H9 (cell line): Measurements from ENCODE around the gene PCDHGB7. TPM values are rescaled to one million over a fixed set of nuclear protein-coding genes. Genes with fewer than 3 reads are reported as not detected.

Experiments used
- DNase-seq: peaks from one replicate; pipeline ENCODE4 v3.0.0-alpha.2; 2017
- H2AFZ ChIP-seq: one replicate; pipeline ENCODE4 v1.6.1; 2013; ENCODE audit warnings: mild to moderate bottlenecking, low read length, control low read depth, moderate library complexity
- H2AK5ac ChIP-seq: 2 replicates; pipeline ENCODE4 v1.6.1; 2013; ENCODE audit warnings: low read length, control low read depth, mixed read lengths; ENCODE audit not compliant: insufficient read length
- H2BK120ac ChIP-seq: one replicate; pipeline ENCODE4 v1.6.1; 2013; ENCODE audit warnings: low read depth, mild to moderate bottlenecking, low read length, control low read depth, inconsistent platforms; ENCODE audit not compliant: poor library complexity, severe bottlenecking
- H2BK12ac ChIP-seq: 2 replicates; pipeline ENCODE4 v1.6.1; 2013; ENCODE audit warnings: low read length, control low read depth, mixed read lengths, low read depth; ENCODE audit not compliant: insufficient read length
- H2BK15ac ChIP-seq: 2 replicates; pipeline ENCODE4 v1.6.1; 2013; ENCODE audit warnings: low read depth, low read length, control low read depth
- H2BK20ac ChIP-seq: one replicate; pipeline ENCODE4 v1.6.1; 2013; ENCODE audit warnings: low read depth, mild to moderate bottlenecking, low read length, control low read depth, inconsistent platforms; ENCODE audit not compliant: poor library complexity, severe bottlenecking
- H2BK5ac ChIP-seq: 2 replicates; pipeline ENCODE4 v1.6.1; 2013; ENCODE audit warnings: low read length, control low read depth, mixed read lengths; ENCODE audit not compliant: insufficient read length
- H3K14ac ChIP-seq: 2 replicates; pipeline ENCODE4 v1.6.1; 2013; ENCODE audit warnings: low read length, control low read depth; ENCODE audit not compliant: insufficient read depth
- H3K18ac ChIP-seq: 2 replicates; pipeline ENCODE4 v1.6.1; 2013; ENCODE audit warnings: low read depth, mild to moderate bottlenecking, mixed read lengths, low read length, control low read depth; ENCODE audit not compliant: insufficient read length
- H3K23ac ChIP-seq: 2 replicates; pipeline ENCODE4 v1.6.1; 2013; ENCODE audit warnings: low read length, control low read depth, mixed read lengths, low read depth; ENCODE audit not compliant: insufficient read length
- H3K23me2 ChIP-seq: 2 replicates; pipeline ENCODE4 v1.6.1; 2013; ENCODE audit warnings: low read depth, mild to moderate bottlenecking, mixed read lengths, low read length, control low read depth; ENCODE audit not compliant: insufficient read length, poor library complexity, severe bottlenecking
- H3K27ac ChIP-seq: 2 replicates; pipeline ENCODE4 v1.5.1; 2013; ENCODE audit warnings: low read length, control low read depth, mixed read lengths, low read depth; ENCODE audit not compliant: insufficient read length
- H3K27me3 ChIP-seq: 2 replicates; pipeline ENCODE4 v1.6.1; 2013; ENCODE audit warnings: low read length, control low read depth, inconsistent platforms; ENCODE audit not compliant: insufficient read depth
- H3K4ac ChIP-seq: 2 replicates; pipeline ENCODE4 v1.6.1; 2013; ENCODE audit warnings: low read depth, mild to moderate bottlenecking, control low read depth, inconsistent platforms, low read length, moderate library complexity
- H3K4me1 ChIP-seq: 2 replicates; pipeline ENCODE4 v1.6.1; 2013; ENCODE audit warnings: low read length, control low read depth, inconsistent platforms; ENCODE audit not compliant: insufficient read depth
- H3K4me2 ChIP-seq: 2 replicates; pipeline ENCODE4 v1.6.1; 2013; ENCODE audit warnings: low read length, control low read depth, mixed read lengths; ENCODE audit not compliant: insufficient read length, insufficient read depth
- H3K56ac ChIP-seq: 2 replicates; pipeline ENCODE4 v1.6.1; 2013; ENCODE audit warnings: low read depth, mild to moderate bottlenecking, mixed read lengths, low read length, control low read depth; ENCODE audit not compliant: insufficient read length
- H3K79me1 ChIP-seq: 2 replicates; pipeline ENCODE4 v1.6.1; 2013; ENCODE audit warnings: low read depth, mild to moderate bottlenecking, moderate library complexity, low read length, control low read depth, inconsistent platforms; ENCODE audit not compliant: insufficient read depth, poor library complexity, severe bottlenecking
- H3K79me2 ChIP-seq: 2 replicates; pipeline ENCODE4 v1.6.1; 2013; ENCODE audit warnings: low read length, control low read depth, inconsistent platforms; ENCODE audit not compliant: insufficient read depth
- H3K9ac ChIP-seq: 2 replicates; pipeline ENCODE4 v1.6.1; 2013; ENCODE audit warnings: low read length, control low read depth, mixed read lengths; ENCODE audit not compliant: insufficient read length; ENCODE audit errors: extremely low read depth
- H3K9me3 ChIP-seq: one replicate; pipeline ENCODE4 v1.6.1; 2013; ENCODE audit warnings: low read depth, low read length, inconsistent platforms; ENCODE audit not compliant: control insufficient read depth
- H3T11ph ChIP-seq: one replicate; pipeline ENCODE4 v1.6.1; 2013; ENCODE audit warnings: mild to moderate bottlenecking, low read length, control low read depth, inconsistent platforms
- H4K20me1 ChIP-seq: one replicate; pipeline ENCODE4 v1.6.1; 2013; ENCODE audit not compliant: control insufficient read depth, insufficient read length, insufficient read depth
- H4K5ac ChIP-seq: 2 replicates; pipeline ENCODE4 v1.6.1; 2013; ENCODE audit warnings: low read depth, mild to moderate bottlenecking, mixed read lengths, low read length, control low read depth; ENCODE audit not compliant: insufficient read length
- H4K8ac ChIP-seq: replicated peaks from 2 replicates; pipeline ENCODE4 v1.6.1; 2013; ENCODE audit warnings: low read length, control low read depth, mixed read lengths, low read depth; ENCODE audit not compliant: insufficient read length
- H4K91ac ChIP-seq: 2 replicates; pipeline ENCODE4 v1.6.1; 2013; ENCODE audit warnings: low read depth, mild to moderate bottlenecking, moderate library complexity, mixed read lengths, low read length, control low read depth; ENCODE audit not compliant: insufficient read length
- H3K27ac Mint-ChIP-seq, 3 experiments: 2 replicates in 2 of 3; 3 replicates in 1 of 3; pipeline ENCODE4 v1.8.0; 2020 to 2021; ENCODE audit warnings: mixed read lengths in 3 of 3, mild to moderate bottlenecking in 1 of 3, moderate library complexity in 1 of 3
- H3K27me3 Mint-ChIP-seq: 2 replicates; pipeline ENCODE4 v1.8.0; 2021; ENCODE audit warnings: low read depth, mild to moderate bottlenecking, moderate library complexity, mixed read lengths
- H3K36me3 Mint-ChIP-seq, 3 experiments: 2 replicates in 2 of 3; 3 replicates in 1 of 3; pipeline ENCODE4 v1.8.0; 2020 to 2021; ENCODE audit warnings: low read depth in 3 of 3, mixed read lengths in 3 of 3; ENCODE audit not compliant: insufficient read depth in 1 of 3
- H3K4me1 Mint-ChIP-seq, 2 experiments: 2 replicates each; pipeline ENCODE4 v1.8.0; 2020; ENCODE audit warnings: mixed read lengths in 2 of 2
- H3K4me3 Mint-ChIP-seq, 2 experiments: 2 replicates in 1 of 2; 3 replicates in 1 of 2; pipeline ENCODE4 v1.8.0; 2020 to 2021; ENCODE audit warnings: mild to moderate bottlenecking in 2 of 2, mixed read lengths in 2 of 2, moderate library complexity in 1 of 2
- H3K9me3 Mint-ChIP-seq, 2 experiments: 2 replicates in 1 of 2; 3 replicates in 1 of 2; pipeline ENCODE4 v1.8.0; 2020; ENCODE audit warnings: mild to moderate bottlenecking in 2 of 2, mixed read lengths in 2 of 2, moderate library complexity in 1 of 2
- CTCF ChIP-seq: fragments of 200-600 bp; sonication (generic); conservative IDR thresholded peaks from 3 replicates; pipeline ENCODE4 v1.8.0; 2021; ENCODE audit warnings: antibody characterized with exemption, mild to moderate bottlenecking
- WGBS: extraction: QIAGEN DNeasy Blood & Tissue Kit; methylation state at CpG from one replicate; pipeline ENCODE4 v1.1.7; 2013; ENCODE audit warnings: missing lambda C conversion rate, low lambda C conversion rate, mixed read lengths; ENCODE audit not compliant: insufficient read length; ENCODE audit errors: extremely low coverage; 5-methylcytosine and 5-hydroxymethylcytosine counted together
- total RNA-seq: library from RNA; stranded (reverse); gene quantifications from 2 replicates; pipeline ENCODE4 v1.2.1, GENCODE V29; 2021

PCDHGB7 gene
- total RNA-seq, 1 experiment from 2014 or later, result 7.7 TPM

GRCh38 chr5:141419074-141419880 is 1.8 kb downstream of the PCDHGB7 start:
- Histone ChIP-seq H3K27ac (no peak overlapping the region), H3K23me2 (peaks cover 7% of the 10 kb centered on the region), H3K18ac (no peak overlapping the region), H4K5ac (no peak overlapping the region), H2BK15ac (no peak overlapping the region), H3K9ac (no peak overlapping the region), H3K79me2 (no peaks in the 10 kb centered on the region), H3K79me1 (no peaks in the 10 kb centered on the region), H3K4me1 (no peaks in the 10 kb centered on the region), H2BK5ac (no peak overlapping the region), H2AK5ac (no peak overlapping the region), H3K27me3 (no peaks in the 10 kb centered on the region; the same call in 1 of the 2 replicates), H2BK20ac (no peak overlapping the region), H2BK120ac (no peak overlapping the region), H4K8ac (no peak overlapping the region), H3K56ac (no peak overlapping the region), H3K4me2 (no peak overlapping the region), H3K4ac (no peak overlapping the region), H3K14ac (no peak overlapping the region), H4K91ac (no peak overlapping the region), H3K9me3 (peaks cover 13% of the 10 kb centered on the region), H2BK12ac (no peak overlapping the region), H3T11ph (no peak overlapping the region), H2AFZ (no peak overlapping the region), H3K23ac (no peak overlapping the region), H4K20me1 (no peaks in the 10 kb centered on the region)
- Mint-ChIP-seq H3K36me3 (peaks cover 58 to 86% (median 65%) of the 10 kb centered on the region in 3 experiments), H3K27me3 (peaks cover 17% of the 10 kb centered on the region), H3K4me3 (peak overlapping the region in 1 of 2 experiments; percentile 86; a peak in 1 of 5 replicates), H3K27ac (no peak overlapping the region), H3K4me1 (peaks cover 4 to 13% of the 10 kb centered on the region in 2 experiments; a peak in 3 of 4 replicates), H3K9me3 (peaks cover 67 to 79% of the 10 kb centered on the region in 2 experiments)
- no CpG with 5 or more reads among the region's 74 CpGs for WGBS
- no peak for TF ChIP-seq CTCF
- DNase-seq, result peak; percentile 28
